HG03095 (cell line): ENCODE results near the gene CD86.
A peak's percentile ranks its signal among the peaks of the same experiment; 100 is the strongest.

Experiments used
- ATAC-seq: cut with Tn5 transposase; IDR thresholded peaks from one replicate; pipeline ENCODE4 v1.9.1; 2021; ENCODE audit warnings: moderate library complexity; ENCODE audit not compliant: unreplicated experiment

CD86 gene

GRCh38 chr3:122058294-122058693 lies 3.1 kb downstream of the CD86 start:
- ATAC-seq: no peak

GRCh38 chr3:122060040-122060698 lies 5.0 kb downstream of the CD86 start:
- ATAC-seq: no peak

DNA sequence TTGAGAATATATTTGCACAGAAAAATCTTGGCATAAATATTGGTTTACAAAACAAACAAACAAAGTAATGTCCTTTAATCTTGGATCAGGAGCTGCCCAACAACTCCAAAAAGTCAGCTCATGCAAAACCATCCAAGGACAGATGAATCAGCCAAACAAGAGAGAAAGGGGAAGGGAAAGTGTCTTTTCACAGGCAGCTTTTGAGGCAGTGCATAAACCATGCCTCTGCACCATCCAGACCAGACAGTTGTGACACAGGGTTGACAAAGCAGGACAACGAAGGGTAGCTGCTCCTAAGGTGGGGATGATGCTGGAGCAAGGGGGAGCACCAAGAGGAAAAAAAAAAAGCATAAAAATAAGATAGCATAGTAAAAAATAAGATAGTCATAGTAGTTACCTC lies 8.7 kb downstream of the CD86 start:
- peak; percentile 41 for ATAC-seq

DNA sequence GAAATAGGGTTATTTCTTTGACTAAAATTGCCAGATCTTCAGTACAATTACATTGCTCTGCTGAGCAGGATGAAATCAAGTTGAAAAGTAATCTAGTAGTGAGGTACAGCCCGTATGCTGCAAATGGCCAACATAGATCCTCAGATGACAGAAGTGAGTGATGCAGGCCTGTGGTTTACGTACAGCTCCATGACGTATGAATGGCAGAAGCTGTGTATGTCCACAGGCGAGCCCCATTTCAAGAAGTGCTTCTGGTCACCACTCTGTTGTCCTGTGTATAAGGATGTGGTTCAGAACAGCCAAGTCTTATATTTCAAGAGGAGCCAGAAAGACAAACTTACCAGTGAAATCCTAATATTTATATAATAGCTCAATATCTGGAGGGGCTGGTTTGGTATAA lies 9.2 kb downstream of the CD86 start:
- no peak for ATAC-seq

- no peak for ATAC-seq
Measured at GRCh38 chr3:122066331-122067213, 11.4 kb downstream of the CD86 start.

GRCh38 chr3:122067214-122067550 lies 12.0 kb downstream of the CD86 start:
- ATAC-seq: no peak

DNA sequence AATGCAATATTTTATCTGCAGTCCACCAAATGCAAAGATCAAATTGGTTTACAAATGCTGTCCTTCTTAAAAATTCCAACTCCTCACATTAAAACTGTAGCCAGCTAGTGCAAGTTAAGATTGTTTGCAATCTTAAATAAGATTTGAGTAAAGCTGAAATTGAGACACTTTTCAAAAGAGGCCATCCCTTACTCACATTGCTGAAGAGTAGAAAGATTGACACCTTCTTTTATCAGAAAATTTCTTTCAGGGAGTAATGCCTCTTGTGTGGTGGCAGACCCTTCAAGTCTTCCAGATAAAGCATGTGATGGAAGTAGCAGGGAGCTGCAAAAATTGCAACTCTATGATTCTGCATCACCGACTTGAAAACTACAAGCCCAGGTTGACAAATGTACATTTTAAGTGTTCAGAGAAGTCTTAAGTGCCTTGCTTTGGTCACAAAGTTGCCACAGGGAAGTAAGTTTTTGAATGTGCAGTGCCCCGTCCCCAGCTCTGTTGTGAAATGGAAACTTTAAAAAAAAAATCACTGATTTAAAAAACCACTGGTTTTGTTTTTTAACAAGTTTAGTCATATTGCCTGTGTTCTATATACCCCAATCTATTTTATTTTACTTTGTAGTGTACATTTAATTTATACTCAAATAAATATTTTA lies 12.6 kb downstream of the CD86 start:
- ATAC-seq: no peak

DNA sequence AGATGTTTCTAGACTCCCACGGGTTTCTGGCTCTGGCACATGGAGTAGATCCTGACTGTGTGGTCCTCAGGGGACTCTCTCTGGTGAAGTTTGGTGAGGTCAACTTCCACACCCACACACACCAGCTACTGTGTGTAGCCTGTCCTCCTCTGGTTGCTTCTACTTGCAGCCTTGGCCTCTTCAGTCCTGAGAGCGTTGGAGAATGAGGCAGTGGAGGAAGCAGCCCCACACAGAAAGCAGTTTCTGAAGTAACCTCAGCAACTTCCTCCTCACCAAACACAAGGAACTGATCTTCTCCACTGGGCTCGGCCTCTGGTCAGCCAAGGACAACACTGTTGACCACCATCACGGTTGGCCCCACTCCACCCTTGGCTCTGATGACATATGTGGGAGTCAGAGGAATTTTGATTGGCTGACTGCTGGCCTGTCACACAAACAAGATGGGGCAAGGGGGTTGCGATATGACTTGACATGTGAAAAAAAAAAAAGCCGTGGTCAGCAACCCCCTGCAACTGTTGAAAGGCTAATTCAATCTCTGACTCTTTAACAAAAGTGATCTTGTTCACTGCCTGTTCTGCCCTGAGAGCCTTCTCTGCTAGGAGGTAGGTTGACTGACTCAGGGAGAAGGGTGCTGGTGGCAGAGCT lies 19.6 kb downstream of the CD86 start:
- peak; percentile 54 for ATAC-seq

GRCh38 chr3:122076491-122077292 lies 21.5 kb downstream of the CD86 start:
- ATAC-seq: no peak

DNA sequence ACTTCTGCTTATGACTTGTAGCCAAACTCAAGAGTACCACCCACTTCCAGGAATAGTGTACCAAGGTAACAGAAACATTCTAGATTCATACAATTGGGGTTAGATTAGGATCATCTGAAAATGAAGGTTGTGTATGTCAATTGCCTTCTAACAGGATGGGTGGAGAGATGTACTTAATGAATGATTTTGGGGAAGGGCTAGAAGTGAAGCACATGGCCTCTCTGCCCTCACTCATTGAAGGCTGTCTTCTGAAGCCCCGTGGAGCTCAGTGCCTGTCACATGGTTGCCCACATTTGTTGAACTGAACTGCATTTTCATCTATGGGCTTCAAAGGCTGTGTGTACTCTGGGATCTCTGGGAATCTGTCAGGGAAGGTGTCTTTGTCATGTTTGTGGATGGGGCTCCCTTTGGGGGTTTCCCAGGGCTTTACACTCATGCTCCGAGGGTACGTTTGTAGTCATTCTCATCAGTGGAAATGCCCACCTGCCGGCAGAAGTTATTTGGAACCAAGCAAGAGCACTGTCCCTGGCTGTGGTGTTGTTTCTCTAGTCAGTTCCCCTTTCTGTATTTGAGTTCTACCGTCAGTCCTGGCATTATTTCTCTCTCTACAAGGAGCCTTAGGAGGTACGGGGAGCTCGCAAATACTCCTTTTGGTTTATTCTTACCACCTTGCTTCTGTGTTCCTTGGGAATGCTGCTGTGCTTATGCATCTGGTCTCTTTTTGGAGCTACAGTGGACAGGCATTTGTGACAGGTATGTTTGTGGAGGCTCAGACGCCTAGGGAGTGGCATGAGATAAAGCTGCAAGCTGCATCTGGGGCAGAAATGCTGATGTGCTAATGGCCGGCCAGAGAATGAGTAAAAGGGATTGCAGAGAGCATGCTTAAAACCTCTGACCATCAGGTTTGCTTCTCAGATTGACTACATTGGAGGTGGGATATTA lies 22.4 kb downstream of the CD86 start:
- no peak for ATAC-seq

DNA sequence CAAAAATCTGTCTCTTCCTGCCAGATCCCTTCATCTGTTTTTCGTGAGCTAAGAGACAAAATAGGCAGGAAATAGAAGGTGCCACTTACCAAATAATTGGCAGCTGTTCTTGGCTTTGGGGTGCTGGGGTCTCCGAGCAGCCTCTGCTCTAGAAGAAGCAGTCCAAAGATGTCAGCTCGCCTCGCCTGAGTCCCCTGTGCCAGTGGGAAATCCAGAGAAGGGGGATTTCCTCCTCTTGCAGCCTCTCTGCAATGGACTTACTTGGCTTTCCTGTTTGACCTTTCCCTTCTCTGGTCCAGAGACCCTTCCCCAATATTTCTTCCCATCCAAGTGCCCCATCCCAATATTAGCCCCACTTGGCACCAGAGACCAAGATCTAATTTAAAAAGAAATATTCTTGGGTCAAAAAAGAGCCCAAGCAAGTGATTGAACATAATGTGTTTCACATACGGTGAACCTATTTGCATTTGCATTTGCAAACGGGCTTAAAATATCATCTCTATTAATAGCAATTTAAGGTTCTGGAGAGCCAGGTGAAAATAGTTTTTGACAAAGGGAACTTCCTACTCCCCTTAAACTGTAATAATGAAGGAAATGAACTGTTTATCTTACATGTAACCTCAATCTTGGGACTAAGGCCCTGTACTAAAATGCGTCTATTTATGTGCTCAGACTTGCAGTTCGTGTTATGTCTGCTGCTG lies 23.2 kb downstream of the CD86 start:
- ATAC-seq: no peak

DNA sequence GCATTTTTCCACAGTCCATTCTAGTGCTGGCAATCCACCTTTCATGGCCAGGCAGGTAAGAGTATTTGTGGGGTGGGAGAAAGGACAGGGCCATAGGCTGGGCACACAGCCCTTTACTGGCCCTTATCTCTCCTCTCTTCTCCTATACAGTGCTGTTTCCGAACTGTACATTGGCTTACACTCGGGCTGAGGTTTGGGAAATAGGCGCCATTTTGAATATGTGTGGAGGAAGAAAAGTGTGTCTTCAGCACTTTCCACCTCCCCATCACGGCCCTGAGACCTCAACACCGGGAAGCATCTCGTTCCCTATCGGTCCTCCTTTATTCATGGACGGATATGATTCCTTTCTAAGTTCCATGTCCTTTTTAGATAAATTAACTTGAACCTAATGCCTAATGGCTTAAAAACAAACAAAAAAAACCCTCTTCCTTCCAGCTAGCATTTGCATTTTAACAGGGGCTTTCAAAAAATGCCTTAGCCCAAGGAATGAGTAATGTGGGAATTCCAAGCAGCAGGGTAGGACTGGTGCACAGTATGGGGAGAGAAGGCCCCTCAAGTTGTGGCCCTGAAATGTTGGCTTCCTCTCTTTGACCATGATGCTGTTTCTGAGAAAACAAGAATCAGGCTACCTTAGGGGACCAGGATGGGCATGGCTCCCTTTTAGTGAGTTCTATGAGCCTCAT lies 24.5 kb downstream of the CD86 start:
- ATAC-seq: no peak

DNA sequence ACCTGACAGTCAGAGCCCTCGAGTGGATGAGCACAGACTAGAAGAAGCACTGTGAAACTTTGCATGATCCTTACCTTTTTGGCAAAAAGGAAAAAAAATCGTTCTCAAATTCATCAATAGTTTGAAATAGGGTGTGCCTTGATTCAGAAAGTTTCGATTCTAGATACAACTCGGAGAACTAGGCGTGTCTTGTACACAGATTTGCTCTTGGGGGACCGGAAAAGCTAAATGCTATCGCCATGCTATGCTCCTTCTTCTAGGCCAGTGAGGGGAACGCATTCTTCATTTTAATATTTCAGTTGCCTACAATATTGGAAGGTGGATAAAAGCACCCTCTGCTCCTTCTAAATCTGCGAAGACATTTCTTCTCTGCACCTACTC lies 25.0 kb downstream of the CD86 start:
- ATAC-seq: no peak

DNA sequence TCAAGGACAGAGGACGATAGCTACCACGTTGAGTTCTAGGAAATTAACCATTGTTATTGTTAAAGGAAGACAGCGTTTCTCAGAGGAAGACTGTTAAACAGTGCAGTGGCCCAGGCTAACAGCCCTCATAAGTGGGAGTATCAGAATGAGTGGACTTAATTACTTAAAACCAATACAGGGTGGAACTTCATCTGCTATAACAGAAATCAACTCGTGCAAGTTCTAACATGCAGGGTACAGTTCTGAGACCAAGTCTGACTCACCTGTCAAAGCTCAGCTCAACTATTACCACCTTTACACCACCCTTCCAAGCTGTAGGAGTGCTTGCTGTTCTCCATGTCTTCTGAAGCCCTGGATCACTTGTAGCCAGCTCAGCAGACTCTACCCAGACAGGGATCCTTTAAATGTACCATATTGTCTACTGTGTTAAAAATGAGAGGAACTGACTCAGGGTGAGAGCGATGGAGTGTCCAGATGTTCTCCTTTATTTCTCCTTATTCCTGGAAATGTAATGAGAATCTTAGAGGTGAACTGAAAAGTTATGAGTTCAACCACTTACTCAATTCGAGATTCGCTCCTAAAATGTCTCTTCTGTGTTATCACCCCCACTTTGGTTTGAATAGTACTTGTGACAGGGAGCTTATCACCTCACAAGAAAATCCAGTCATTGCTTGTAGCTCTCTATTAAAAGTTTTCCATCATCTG lies 26.5 kb downstream of the CD86 start:
- ATAC-seq: peak; percentile 40

GRCh38 chr3:122082357-122082756 lies 27.2 kb downstream of the CD86 start:
- no peak for ATAC-seq

DNA sequence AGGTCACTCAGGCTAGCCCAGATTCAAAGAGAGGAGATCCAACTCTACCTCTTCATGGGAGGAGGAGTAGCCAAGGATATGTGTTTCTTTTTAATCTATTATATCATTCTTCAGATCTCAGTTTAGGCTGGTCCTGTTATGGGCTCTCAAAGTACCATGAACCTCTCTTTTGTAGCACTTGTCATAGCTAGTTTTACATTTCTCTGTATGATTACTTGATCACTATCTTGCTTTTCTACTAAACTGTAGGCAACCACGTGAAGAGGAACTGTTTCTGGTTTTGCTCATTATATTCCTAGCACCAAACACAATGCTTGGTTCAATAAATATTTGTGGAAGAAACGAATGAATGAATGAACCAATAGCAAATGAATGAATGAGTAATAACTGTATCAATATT lies 29.6 kb downstream of the CD86 start:
- ATAC-seq: no peak

- ATAC-seq: no peak
Measured at GRCh38 chr3:122085673-122086072, 30.5 kb downstream of the CD86 start.

DNA sequence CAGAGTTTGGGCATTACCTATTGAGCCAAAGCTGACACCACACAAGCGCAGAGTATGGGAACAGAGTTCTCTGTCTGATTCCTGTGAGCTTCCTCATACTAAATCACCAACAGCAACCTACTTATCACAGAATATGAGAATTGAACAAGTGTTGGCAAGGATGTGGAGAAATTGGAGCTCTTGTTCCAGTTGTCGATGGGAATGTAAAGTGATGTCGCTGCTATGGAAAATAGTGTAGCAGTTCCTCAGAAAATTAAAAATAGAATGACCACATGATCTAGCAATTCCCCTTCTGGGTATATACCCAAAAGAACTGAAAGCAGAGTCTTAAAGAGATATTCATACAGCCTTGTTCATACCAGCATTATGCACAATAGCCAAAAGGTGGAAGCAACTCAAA lies 33.4 kb downstream of the CD86 start:
- ATAC-seq: no peak
